IMR-90 (cell line): ENCODE measurements around the gene RASGRP4. TPM values are rescaled to one million over a fixed set of nuclear protein-coding genes. Genes with fewer than 3 reads are reported as not detected.

Experiments
- ATAC-seq: fragments of 200-7000 bp; cut with Tn5 transposase; 2 replicates; pipeline ENCODE4 v1.9.1; 2020; ENCODE audit warnings: low read depth, mild to moderate bottlenecking, moderate library complexity
- BruUV-seq: library from RNA; stranded (reverse); fragments of 400-500 nt; replicated peaks from 2 replicates; lab custom pipeline; 2021; lab: Mats Ljungman, UMichigan
- CTCF ChIA-PET: fragments of 300-600 bp; formaldehyde crosslinking; extraction: SDS; loops from one replicate; lab custom pipeline; 2021; ENCODE audit warnings: antibody characterized with exemption; lab: Yijun Ruan, JAX
- POLR2A ChIA-PET: fragments of 300-600 bp; sonication (Branson Sonifier 250); formaldehyde crosslinking; loops from one replicate; lab custom pipeline; 2022; ENCODE audit warnings: antibody characterized with exemption; ENCODE audit not compliant: unreplicated experiment; lab: Charles Lee
- DNase-seq: peaks from one replicate; pipeline ENCODE4 v3.0.0; 2013
- H2AFZ ChIP-seq: replicated peaks from 2 replicates; pipeline ENCODE3; 2013; ENCODE audit warnings: low read length, mild to moderate bottlenecking; ENCODE audit not compliant: poor library complexity
- H2AK5ac ChIP-seq: 2 replicates; pipeline ENCODE4 v1.6.1; 2013; ENCODE audit warnings: low read depth, low read length, inconsistent platforms
- H2AK9ac ChIP-seq: replicated peaks from 2 replicates; pipeline ENCODE3; 2013; ENCODE audit warnings: mild to moderate bottlenecking, low read depth, low read length, moderate library complexity; ENCODE audit not compliant: poor library complexity
- H2BK120ac ChIP-seq: 2 replicates; pipeline ENCODE4 v1.6.1; 2013; ENCODE audit warnings: low read depth, low read length, inconsistent platforms
- H2BK15ac ChIP-seq: 3 replicates; pipeline ENCODE4 v1.6.1; 2013; ENCODE audit warnings: low read depth, low read length, inconsistent platforms
- H2BK20ac ChIP-seq: 2 replicates; pipeline ENCODE4 v1.6.1; 2013; ENCODE audit warnings: low read depth, mild to moderate bottlenecking, inconsistent platforms, low read length, moderate library complexity
- H2BK5ac ChIP-seq: 2 replicates; pipeline ENCODE4 v1.6.1; 2013; ENCODE audit warnings: mild to moderate bottlenecking, low read depth, low read length, inconsistent platforms; ENCODE audit not compliant: poor library complexity, severe bottlenecking
- H3K14ac ChIP-seq: replicated peaks from 2 replicates; pipeline ENCODE4 v1.6.1; 2013; ENCODE audit warnings: low read depth, low read length, inconsistent platforms
- H3K18ac ChIP-seq: 2 replicates; pipeline ENCODE4 v1.6.1; 2013; ENCODE audit warnings: low read depth, low read length, control low read depth
- H3K23ac ChIP-seq: 2 replicates; pipeline ENCODE4 v1.6.1; 2013; ENCODE audit warnings: low read depth, low read length, inconsistent platforms
- H3K27ac ChIP-seq: 2 replicates; pipeline ENCODE4 v1.5.1; 2013; ENCODE audit warnings: mild to moderate bottlenecking, control low read depth, low read length; ENCODE audit not compliant: insufficient read depth
- H3K27me3 ChIP-seq: 2 replicates; pipeline ENCODE4 v1.6.1; 2013; ENCODE audit warnings: low read length; ENCODE audit not compliant: control insufficient read depth, insufficient read depth
- H3K36me3 ChIP-seq: 2 replicates; pipeline ENCODE4 v1.6.1; 2013; ENCODE audit warnings: low read length, mixed read lengths; ENCODE audit not compliant: control insufficient read depth, insufficient read depth
- H3K4ac ChIP-seq: 2 replicates; pipeline ENCODE4 v1.6.1; 2013; ENCODE audit warnings: low read depth, low read length, inconsistent platforms
- H3K4me1 ChIP-seq: 2 replicates; pipeline ENCODE4 v1.6.1; 2013; ENCODE audit warnings: low read length, mixed read lengths; ENCODE audit not compliant: control insufficient read depth, insufficient read depth
- H3K4me2 ChIP-seq: 2 replicates; pipeline ENCODE4 v1.6.1; 2013; ENCODE audit warnings: low read depth, mild to moderate bottlenecking, control low read depth, low read length, moderate library complexity
- H3K4me3 ChIP-seq: 2 replicates; pipeline ENCODE4 v1.5.1; 2013; ENCODE audit warnings: low read depth, mild to moderate bottlenecking, control low read depth, low read length, moderate library complexity; ENCODE audit not compliant: insufficient read depth
- H3K56ac ChIP-seq: 2 replicates; pipeline ENCODE4 v1.6.1; 2013; ENCODE audit warnings: low read length, inconsistent platforms; ENCODE audit not compliant: insufficient read depth; ENCODE audit errors: extremely low read depth
- H3K79me1 ChIP-seq, 2 experiments: 2 replicates each; pipeline ENCODE4 v1.6.1; 2013; ENCODE audit warnings: low read length in 2 of 2, inconsistent platforms in 1 of 2, low read depth in 1 of 2
- H3K9ac ChIP-seq: 2 replicates; pipeline ENCODE4 v1.6.1; 2013; ENCODE audit warnings: low read depth, low read length, control low read depth
- H3K9me1 ChIP-seq: 2 replicates; pipeline ENCODE4 v1.6.1; 2013; ENCODE audit warnings: low read length, inconsistent platforms; ENCODE audit not compliant: insufficient read depth
- H3K9me3 ChIP-seq: 2 replicates; pipeline ENCODE4 v1.6.1; 2013; ENCODE audit warnings: low read length; ENCODE audit not compliant: control insufficient read depth, insufficient read depth
- H4K20me1 ChIP-seq: 2 replicates; pipeline ENCODE4 v1.6.1; 2013; ENCODE audit warnings: low read length, inconsistent platforms; ENCODE audit not compliant: insufficient read depth
- H4K5ac ChIP-seq: 2 replicates; pipeline ENCODE4 v1.6.1; 2013; ENCODE audit warnings: mild to moderate bottlenecking, low read depth, low read length, control low read depth
- H4K8ac ChIP-seq, 2 experiments: 2 replicates each; pipeline ENCODE4 v1.6.1; 2013; ENCODE audit warnings: low read depth in 2 of 2, low read length in 2 of 2, control low read depth in 1 of 2, inconsistent platforms in 1 of 2
- H4K91ac ChIP-seq: 2 replicates; pipeline ENCODE4 v1.6.1; 2013; ENCODE audit warnings: low read depth, low read length, inconsistent platforms; ENCODE audit not compliant: insufficient read depth
- BHLHE40 ChIP-seq: fragments of 150-350 bp; IDR thresholded peaks from 2 replicates; pipeline ENCODE4 v1.6.1; 2016; ENCODE audit warnings: mild to moderate bottlenecking, low read depth, low read length
- CEBPB ChIP-seq: IDR thresholded peaks from 2 replicates; pipeline ENCODE4 v1.6.1; 2012; ENCODE audit warnings: low read depth, low read length, improper control_type of control experiment
- CHD1 ChIP-seq: IDR thresholded peaks from 2 replicates; pipeline ENCODE4 v1.6.1; 2012; ENCODE audit warnings: low read depth, low read length, improper control_type of control experiment
- FOS ChIP-seq: fragments of 150-350 bp; IDR thresholded peaks from 2 replicates; pipeline ENCODE4 v1.6.1; 2016; ENCODE audit warnings: low read depth, low read length
- MAFK ChIP-seq: IDR thresholded peaks from 2 replicates; pipeline ENCODE4 v1.6.1; 2012; ENCODE audit warnings: low read depth, low read length, improper control_type of control experiment
- MAZ ChIP-seq: IDR thresholded peaks from 2 replicates; pipeline ENCODE4 v1.6.1; 2012; ENCODE audit warnings: low read depth, mild to moderate bottlenecking, low read length, improper control_type of control experiment, moderate library complexity, borderline replicate concordance
- POLR2A ChIP-seq: IDR thresholded peaks from 2 replicates; pipeline ENCODE4 v1.6.1; 2012; ENCODE audit warnings: mild to moderate bottlenecking, low read depth, low read length
- RAD21 ChIP-seq: IDR thresholded peaks from 2 replicates; pipeline ENCODE4 v1.6.1; 2012; ENCODE audit warnings: low read length, improper control_type of control experiment
- RCOR1 ChIP-seq: IDR thresholded peaks from 2 replicates; pipeline ENCODE4 v1.6.1; 2012; ENCODE audit warnings: mild to moderate bottlenecking, low read length, improper control_type of control experiment; ENCODE audit not compliant: insufficient replicate concordance
- SMC3 ChIP-seq: fragments of 150-350 bp; IDR thresholded peaks from 2 replicates; pipeline ENCODE4 v1.6.1; 2016; ENCODE audit warnings: low read depth, mild to moderate bottlenecking, antibody characterized with exemption, low read length, moderate library complexity
- WGBS, 2 experiments: methylation state at CpG; one replicate each; pipeline versions ENCODE4 v1.1.5 to v1.1.7; 2013; ENCODE audit warnings: missing lambda C conversion rate in 2 of 2; ENCODE audit not compliant: insufficient read length in 1 of 2; ENCODE audit errors: extremely low coverage in 2 of 2; 5-methylcytosine and 5-hydroxymethylcytosine counted together
- dilution Hi-C: fragments of 300-500 bp; cut with HindIII; formaldehyde crosslinking; loops from one replicate; pipeline ENCODE4 v1.14.3; 2018; ENCODE audit warnings: low sequenced_read_pairs; ENCODE audit not compliant: unreplicated experiment
- in situ Hi-C: fragments of 300-500 bp; cut with MboI; formaldehyde crosslinking; loops from 3 replicates; pipeline ENCODE4 v1.14.3; 2019; ENCODE audit warnings: low sequenced_read_pairs, inconsistent platforms, mixed read lengths
- intact Hi-C: fragments of 100-400 bp; cut with micrococcal nuclease; formaldehyde crosslinking; loops from 2 replicates; pipeline ENCODE4 v1.10.0; 2022
- polyA plus RNA-seq, 3 experiments: library from polyadenylated mRNA; depleted of rRNA; stranded (reverse); fragments of >200 nt; gene quantifications; 2 replicates each; pipeline ENCODE4 v1.2.3, GENCODE V29; 2012; ENCODE audit warnings: low replicate concordance in 1 of 3
- total RNA-seq: library from RNA; depleted of rRNA; stranded (reverse); fragments of >200 nt; gene quantifications from 2 replicates; pipeline ENCODE4 v1.2.3, GENCODE V29; 2012
- TF ChIP-seq, protein P1 (sequence below): fragments of 150-350 bp; IDR thresholded peaks from 2 replicates; pipeline ENCODE4 v1.6.1; 2017; ENCODE audit warnings: mild to moderate bottlenecking, antibody characterized with exemption, low read length, low read depth
- TF ChIP-seq, protein P2 (sequence below): fragments of 150-350 bp; IDR thresholded peaks from 2 replicates; pipeline ENCODE4 v1.6.1; 2016; ENCODE audit warnings: low read depth, mild to moderate bottlenecking, low read length, moderate library complexity, borderline replicate concordance
- TF ChIP-seq, protein P3 (sequence below): conservative IDR thresholded peaks from 2 replicates; pipeline ENCODE4 v1.5.1; 2012; ENCODE audit warnings: mild to moderate bottlenecking, low read depth, low read length, improper control_type of control experiment

RASGRP4 gene
- total and polyA plus RNA-seq, 2 of the 4 experiments (the other 2 are of a cell fraction): not detected

DNA sequence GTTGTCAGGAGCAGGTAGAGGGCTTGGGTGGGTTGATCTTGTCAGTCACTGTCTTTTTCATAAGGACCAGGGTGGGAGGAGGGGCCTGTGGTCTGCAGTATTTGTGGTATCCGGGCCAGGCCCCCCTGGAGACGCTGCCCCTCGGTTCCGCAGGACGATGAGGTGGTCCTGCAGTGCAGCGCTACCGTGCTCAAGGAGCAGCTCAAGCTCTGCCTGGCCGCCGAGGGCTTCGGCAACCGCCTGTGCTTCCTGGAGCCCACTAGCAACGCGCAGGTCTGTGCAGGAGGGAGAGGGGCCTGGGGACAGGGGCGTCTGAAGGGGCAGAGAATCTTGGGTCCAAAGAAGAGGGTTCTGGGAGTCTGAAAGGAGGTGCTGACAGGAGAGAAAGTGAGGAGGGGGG, 14.6 kb upstream of the RASGRP4 start:
- Histone ChIP-seq H2BK120ac (no peak overlapping the region), H3K14ac (no peak overlapping the region), H3K18ac (no peak overlapping the region), H2BK5ac (no peak overlapping the region), H3K4me2 (no peak overlapping the region), H3K9me1 (no peaks in the 10 kb centered on the region), H3K27ac (no peak overlapping the region), H4K20me1 (no peaks in the 10 kb centered on the region), H4K5ac (no peak overlapping the region), H3K9ac (no peak overlapping the region), H4K8ac (no peak overlapping the region), H2AK5ac (no peak overlapping the region), H3K4me3 (no peak overlapping the region), H3K79me1 (no peaks in the 10 kb centered on the region), H2BK20ac (no peak overlapping the region), H4K91ac (no peak overlapping the region), H3K9me3 (no peaks in the 10 kb centered on the region), H2AK9ac (no peak overlapping the region), H3K56ac (no peak overlapping the region), H3K23ac (no peak overlapping the region), H3K27me3 (peaks cover 5% of the 10 kb centered on the region; the same call in 1 of the 2 replicates), H3K4me1 (no peaks in the 10 kb centered on the region), H2AFZ (no peak overlapping the region), H3K36me3 (no peaks in the 10 kb centered on the region), H2BK15ac (no peak overlapping the region), H3K4ac (no peak overlapping the region)
- ChIA-PET POLR2A (no interaction called here), CTCF (no interaction called here)
- 60% methylated on average over 2 of the region's 14 CpGs; no CpG with 5 or more reads in 1 of the 2 experiments for WGBS, 2 experiments
- no TSS peak for BruUV-seq
- dilution Hi-C loops (no loop called here), in situ Hi-C loops (no loop called here), intact Hi-C loops (no loop called here)
- ATAC-seq (no peak), DNase-seq (no peak)
- no peak for TF ChIP-seq CHD1
- TF ChIP-seq BHLHE40: no peak
- TF ChIP-seq, protein P1, sequence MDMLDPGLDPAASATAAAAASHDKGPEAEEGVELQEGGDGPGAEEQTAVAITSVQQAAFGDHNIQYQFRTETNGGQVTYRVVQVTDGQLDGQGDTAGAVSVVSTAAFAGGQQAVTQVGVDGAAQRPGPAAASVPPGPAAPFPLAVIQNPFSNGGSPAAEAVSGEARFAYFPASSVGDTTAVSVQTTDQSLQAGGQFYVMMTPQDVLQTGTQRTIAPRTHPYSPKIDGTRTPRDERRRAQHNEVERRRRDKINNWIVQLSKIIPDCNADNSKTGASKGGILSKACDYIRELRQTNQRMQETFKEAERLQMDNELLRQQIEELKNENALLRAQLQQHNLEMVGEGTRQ: no peak
- no peak for TF ChIP-seq MAZ
- no peak for TF ChIP-seq POLR2A
- no peak for TF ChIP-seq FOS
- no peak for TF ChIP-seq SMC3
- no peak for TF ChIP-seq RCOR1
- no peak for TF ChIP-seq MAFK
- no peak for TF ChIP-seq RAD21
- TF ChIP-seq CEBPB: no peak
- TF ChIP-seq, protein P2, sequence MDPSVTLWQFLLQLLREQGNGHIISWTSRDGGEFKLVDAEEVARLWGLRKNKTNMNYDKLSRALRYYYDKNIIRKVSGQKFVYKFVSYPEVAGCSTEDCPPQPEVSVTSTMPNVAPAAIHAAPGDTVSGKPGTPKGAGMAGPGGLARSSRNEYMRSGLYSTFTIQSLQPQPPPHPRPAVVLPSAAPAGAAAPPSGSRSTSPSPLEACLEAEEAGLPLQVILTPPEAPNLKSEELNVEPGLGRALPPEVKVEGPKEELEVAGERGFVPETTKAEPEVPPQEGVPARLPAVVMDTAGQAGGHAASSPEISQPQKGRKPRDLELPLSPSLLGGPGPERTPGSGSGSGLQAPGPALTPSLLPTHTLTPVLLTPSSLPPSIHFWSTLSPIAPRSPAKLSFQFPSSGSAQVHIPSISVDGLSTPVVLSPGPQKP: no peak
- TF ChIP-seq, protein P3, sequence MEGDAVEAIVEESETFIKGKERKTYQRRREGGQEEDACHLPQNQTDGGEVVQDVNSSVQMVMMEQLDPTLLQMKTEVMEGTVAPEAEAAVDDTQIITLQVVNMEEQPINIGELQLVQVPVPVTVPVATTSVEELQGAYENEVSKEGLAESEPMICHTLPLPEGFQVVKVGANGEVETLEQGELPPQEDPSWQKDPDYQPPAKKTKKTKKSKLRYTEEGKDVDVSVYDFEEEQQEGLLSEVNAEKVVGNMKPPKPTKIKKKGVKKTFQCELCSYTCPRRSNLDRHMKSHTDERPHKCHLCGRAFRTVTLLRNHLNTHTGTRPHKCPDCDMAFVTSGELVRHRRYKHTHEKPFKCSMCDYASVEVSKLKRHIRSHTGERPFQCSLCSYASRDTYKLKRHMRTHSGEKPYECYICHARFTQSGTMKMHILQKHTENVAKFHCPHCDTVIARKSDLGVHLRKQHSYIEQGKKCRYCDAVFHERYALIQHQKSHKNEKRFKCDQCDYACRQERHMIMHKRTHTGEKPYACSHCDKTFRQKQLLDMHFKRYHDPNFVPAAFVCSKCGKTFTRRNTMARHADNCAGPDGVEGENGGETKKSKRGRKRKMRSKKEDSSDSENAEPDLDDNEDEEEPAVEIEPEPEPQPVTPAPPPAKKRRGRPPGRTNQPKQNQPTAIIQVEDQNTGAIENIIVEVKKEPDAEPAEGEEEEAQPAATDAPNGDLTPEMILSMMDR: no peak
